ENCODE data around the gene CHD6.

CHD6 gene

DNA sequence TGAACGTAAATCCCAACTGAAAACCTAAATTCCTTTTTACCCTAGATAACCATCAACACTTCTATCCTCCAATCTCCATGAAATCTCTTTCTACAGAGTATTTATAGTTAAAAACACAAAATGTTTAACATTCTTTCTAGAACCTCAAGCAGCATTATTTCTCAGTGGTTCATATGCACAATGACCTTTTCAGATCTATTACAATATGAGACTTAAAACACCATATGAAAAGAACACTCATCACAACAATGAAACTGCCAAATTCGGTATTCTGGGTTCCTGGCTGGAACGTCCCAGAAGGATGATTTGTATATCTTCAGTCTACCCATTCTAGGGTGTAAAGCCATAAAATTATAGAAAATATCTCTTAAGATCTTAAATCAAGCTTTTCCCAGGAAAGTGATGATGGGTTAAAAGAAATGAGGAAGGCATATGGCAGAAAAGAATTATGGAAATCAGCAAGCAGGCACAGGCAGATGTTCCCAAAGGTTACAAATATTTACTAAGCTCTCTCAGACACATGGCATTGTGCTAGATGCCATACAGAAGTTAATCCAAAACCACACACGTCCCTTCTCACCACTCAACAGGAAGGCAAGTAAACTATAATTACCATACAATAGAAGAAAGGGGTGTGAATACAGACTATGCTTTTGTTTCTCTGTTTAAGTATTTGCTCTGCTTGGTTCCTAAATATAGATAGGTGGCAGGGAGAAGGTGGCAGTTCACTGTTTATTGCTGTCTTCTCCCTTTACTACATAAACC is 118.0 kb downstream of the CHD6 start:
- no peak for DNase-seq

DNA sequence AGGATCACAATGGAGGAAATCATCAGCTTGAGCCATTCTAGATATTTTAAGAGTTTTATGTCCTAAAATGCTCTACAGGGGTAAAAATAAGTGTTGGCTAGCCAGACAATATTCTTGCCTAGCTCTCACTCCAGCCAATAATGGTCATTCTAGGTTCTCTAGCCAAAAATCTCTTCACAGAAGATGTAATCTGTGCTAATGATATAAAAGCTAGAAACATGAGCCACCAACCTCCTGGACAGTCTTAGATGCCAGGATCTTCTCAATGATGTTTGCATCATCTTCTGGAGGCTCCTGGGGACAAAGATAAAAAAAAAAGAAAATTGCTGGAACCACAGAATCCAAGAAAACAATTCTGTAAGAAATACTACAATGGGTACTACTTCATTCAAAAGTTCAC is 119.1 kb downstream of the CHD6 start:
- DNase-seq = no peak

DNA sequence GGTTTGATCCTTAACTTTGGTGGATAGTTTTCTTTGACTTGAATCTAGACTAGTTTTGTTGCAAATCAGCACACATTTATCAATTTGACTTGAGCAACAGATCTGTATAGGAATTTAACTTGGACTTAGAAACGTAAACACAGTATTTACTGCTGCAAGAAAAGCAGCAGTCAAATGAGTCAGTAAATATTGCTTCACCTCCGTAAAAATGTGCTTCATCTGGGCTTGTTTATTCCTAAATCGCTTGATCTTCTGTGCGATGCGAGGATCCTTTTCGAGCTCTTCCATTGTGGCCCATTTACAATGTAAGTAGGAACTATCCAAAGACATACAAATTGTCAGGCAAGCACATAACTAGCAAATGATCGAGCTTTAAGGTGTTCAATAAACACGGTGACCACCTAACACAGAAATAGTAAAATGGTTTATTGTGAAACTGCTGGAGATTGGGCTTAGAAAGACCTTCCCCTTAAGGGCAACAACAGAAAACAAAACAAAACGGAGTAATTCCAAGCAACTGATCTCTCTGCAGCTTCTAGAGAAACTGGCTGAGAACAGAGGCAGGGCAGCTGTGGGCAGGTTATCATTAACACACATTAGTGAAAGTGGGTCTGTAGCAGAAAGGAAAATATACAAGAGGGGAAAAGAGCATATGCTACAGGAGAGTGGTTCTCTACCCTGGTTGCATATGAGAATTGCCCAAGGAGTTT is 120.8 kb downstream of the CHD6 start:
- no peak for DNase-seq

DNA sequence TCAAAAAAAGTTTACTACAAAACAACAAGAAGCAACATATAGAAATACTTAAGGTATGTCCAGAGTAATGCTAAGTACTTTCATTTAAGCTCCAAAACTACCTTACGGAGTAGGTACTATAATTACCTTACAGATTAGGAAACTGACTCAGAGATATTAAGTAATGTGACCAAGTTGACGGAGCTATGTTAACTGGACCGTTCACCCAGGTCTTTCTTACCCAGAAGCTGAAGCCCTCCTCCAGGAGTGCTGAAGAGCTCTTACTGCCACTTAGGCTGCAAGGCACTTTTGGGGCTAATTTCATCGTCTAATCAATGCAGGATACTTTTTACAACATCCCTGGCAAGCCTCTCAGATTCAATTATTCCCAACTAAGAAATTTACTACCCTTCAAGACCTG is 123.7 kb downstream of the CHD6 start:
- DNase-seq = no peak

DNA sequence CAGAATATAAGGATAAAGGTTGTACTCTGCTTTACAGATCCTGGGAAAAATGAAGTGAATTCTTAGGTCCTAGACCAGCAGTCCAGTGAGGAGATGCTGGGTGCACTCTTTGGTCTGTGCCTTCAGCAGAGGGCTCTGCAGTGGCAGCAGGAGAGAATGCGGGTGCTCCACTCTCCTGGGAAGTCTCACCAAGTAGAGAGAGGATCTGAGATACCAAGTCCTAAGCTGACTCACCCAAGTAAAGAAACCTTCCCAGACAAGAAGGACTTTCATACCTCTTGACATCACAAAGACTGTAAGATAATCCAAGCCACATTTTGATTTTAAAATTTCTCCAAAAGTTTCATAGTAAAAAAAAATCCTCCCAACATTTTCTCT is 134.6 kb downstream of the CHD6 start:
- no peak for DNase-seq

DNA sequence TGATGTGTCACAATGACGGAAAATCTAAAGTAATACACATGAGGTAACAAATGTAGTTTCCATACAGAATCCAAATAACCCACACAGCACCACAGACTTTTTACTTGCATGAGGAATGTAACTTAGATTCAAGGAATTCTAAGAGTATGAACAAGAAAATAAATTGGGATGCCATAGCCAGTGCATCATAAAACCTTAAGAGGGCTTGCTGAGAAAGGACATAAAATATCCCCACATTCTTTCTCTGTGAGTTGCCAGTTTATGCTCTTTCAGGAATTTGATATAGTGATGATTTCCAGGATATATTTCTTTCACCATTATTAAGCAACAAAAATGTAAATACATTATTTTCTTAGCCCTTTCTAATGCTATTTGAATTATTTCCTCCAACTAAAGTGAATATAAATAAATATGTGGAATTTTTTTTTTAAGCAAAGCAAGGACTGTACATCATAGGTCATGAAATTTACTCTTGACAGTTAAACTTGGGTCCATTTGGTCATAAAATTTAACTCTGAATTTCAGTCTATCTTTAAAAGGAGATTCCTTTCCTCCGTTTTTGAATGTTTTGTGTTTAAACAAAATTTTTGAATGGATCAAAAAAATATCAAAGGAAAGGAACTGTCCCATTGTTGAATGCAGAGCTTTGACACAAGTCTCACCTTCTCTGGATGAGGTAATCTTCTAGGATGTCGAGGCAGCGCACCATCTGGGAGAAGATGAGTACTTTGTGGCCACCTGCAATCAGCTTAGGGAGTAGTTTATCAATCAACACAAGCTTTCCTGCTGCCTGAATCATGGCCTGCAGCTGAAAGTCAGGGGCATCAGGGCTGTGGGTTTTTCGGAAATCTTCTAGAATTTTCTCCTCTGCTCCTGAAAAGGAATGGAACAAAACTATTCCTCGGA is 135.3 kb downstream of the CHD6 start:
- DNase-seq = no peak

DNA sequence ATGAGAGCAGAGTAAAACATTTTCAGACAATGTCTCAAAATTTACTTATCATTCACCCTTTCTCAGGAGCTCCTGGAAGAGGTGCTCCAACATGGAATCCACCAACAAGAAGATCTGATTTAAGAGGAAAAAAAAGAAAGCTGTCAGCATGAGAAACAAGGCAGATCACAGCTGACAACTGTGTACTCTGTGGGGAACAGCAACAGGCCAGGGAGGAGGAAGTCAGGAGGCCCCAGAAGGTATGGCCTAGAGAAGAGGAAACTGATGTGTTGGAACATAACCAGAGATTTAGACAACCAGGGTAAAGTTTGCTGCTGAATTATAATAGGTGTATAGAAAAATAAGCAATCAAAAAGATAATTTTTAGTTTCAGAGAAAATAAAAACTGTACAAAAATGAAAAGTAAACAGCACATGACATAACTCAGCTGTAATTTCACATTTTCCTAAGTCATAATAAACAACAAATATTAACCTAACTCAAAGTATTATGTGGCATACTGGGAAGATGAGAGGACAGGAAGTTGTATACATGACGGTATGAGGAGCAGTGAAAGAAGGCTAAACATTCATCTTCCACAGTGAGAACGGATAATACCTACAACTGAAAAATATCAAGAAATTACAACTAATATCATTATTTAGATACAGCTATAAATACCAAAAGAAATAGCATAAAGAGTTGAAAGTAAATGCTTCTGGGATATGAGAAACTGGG is 138.0 kb downstream of the CHD6 start:
- DNase-seq = no peak

DNA sequence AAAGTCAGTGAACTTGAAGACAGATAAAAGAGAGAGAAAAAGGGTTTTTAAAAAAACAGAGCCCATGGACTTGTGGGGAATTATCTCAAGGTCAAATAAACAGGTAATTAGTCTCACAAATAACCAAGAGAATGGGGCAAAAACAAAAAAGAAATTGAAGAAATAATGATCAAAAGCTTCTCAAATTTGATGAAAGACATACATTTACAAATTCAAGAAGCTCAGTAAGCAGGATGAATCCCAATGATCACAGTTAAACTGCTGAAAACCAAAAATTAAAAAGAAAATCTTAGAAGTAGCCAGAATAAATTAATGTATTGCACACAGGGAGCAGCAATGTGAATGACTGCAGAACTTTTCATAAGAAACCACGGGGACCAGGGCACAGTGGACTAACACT is 139.1 kb downstream of the CHD6 start:
- no peak for DNase-seq

DNA sequence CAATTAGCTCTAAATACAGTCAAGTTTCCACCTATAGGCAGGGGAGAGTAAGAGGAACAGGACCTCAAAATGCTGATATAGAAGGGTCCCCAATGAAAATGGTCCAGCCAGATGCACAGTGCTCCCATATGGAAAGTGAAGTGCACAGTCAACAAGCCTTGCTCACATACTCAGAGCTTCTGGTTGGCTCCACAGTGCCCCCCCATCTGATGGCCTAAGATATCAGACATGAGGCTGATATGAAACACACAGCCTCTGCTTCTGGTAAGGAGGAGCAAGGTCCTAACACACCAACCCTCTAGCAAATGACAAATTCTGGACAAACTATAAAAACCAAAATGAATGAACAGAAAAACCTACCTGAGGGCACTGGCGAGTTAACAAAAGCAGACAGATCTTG is 140.2 kb downstream of the CHD6 start:
- DNase-seq = no peak

DNA sequence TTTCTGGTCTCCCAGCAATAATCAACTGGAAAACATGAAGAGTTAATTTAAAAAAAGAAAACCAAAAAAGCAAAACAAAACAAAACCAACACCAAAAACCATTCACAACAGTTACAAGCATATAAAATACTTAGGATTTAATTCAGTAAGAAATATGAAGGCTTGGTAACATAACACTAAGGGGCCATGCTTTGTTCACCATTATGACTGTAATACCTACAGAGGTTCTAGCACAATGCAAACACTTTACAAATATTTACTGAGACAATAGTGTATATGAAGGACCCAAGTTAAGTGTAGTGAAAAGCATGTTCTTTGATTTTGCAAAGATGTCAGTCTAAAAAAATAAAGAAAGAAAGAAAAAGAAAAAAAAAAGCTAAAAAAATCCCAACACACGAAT is 141.7 kb downstream of the CHD6 start:
- DNase-seq = no peak

DNA sequence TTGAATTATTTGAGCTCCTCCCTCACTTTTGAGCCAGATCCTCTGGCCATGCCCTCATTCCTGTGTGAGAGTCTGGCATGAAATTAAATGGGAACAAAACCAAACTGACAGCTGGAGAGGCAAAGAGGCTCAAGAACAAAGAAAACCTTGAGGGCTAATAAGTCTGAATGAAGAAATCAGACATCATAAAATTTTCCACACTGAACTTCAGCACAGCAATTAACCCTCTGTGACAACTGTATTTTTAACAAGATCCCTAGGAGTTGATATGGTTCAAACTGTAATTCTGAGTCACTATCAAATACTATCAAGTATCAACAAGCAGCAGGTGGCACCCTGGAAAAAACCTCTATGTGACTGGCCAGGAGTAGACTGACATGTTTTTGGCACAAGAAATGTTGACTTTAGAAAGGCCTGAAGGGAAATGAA is 142.2 kb downstream of the CHD6 start:
- DNase-seq = no peak

DNA sequence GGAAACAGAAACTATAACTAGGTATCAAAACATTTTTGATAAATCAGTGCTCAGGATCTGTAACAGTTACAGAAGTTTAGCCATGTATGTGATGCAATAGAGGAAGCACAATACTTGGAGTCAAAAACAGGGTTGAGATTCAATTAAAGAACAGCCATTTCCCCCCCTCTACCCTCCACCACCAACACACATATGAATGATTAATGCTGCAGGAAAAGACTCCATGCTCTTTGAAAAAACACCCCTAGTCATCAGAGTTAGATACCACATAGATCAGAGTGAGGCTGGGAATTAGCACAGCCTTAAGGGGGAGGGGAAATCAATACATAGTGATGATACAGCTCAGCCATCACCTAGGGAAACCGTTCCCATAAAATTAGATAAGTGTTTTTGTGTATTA is 142.7 kb downstream of the CHD6 start:
- DNase-seq = no peak

DNA sequence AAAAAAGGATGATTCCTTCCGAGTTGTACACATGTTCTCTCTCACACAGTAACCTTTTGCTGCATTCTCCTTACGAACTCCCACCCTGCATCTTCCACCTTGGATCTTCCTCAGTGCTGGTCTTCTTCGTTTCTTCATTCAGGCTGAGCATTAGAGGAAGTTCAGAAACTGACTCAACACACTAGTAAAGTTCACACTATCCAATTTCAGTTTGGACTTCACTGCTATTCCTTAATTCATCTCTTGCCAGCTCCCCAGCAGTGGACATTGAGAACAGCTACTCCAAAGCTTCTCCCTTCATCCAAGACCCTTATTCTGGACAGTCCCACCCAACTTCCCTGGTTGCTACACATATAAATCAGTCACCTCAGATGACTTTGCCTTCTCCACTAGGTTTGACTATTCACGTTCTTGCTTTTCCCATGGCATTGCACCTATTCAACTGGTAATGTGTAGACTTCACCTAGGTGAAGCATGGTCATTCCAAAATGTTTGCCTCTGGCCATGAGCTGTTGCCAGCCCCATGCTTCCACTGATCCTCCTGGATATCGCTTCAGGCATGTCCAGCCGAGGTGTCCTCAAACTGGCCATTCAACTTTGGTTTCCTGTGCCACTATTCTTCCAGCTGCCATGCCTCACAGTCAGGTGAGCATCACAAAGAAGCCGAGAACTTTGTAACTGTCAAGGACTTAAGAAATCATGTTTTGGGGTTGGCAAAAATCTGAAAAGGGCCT is 147.6 kb downstream of the CHD6 start:
- DNase-seq = no peak

DNA sequence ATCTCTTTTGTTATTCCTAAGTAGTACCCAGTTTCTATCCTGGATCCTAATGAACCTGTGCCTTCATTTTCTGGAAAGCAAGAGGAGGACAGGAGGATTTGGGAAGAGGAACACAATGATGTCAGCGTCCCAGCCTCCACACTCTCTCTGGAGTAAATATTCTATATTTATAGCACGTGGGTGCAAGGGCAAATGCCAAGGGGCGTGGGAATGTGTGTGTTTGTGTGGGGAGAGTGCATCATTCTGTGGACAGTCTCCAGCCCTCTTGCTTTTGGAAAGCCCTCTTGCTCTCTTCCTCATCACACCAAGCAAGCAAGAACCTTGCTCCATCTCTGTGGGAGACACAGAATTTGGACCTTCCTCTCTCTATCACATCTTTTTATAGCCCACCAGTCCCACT is 148.3 kb downstream of the CHD6 start:
- no peak for DNase-seq

DNA sequence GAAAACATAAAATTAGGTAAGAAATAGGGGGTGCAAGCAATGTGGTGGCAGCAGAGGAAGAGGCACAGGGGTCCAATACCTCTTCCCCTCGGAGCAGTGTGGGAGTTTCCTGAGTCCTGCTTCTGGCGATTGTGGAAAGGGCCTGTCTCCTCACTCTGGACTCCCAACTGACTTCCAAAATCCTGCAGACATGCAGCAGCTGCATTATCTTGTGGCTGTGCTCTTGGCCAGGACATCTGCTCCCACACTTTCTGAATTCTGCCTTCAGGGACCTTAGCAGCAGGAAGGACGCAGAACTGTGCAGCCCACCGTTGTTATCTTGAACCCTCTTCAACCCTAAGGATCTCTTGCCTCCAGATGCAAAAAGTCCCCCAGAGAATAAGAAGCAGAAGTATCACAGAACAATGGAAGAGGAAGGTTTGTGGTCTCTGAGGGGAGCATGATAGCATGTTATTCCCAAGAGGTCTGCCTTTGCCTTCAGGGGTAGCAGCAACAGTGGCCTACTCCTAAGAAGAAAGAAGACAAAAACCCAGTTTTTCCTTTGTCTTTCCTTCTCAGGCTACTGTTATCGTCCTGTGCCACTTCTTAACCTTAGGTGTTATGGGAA is 149.1 kb downstream of the CHD6 start:
- DNase-seq = no peak

DNA sequence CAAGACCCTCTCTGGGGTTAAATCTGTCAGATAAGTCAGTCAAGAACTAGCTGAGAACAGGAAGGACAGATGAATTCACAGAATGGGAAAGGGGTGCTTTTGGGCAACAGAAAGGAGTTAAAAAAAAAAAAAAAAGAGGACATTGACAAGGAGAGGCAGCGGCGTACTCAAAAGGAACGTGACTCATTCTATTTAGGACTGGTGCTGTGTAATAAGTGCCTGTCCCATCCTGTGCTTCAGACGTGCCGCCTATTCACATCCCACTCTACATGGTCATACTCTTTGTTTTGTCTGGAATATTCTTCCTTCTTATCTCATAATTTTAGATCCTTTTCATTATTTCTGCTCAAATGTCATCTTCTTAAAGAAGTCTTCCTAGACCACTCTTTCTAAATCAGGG is 150.5 kb downstream of the CHD6 start:
- DNase-seq = no peak

DNA sequence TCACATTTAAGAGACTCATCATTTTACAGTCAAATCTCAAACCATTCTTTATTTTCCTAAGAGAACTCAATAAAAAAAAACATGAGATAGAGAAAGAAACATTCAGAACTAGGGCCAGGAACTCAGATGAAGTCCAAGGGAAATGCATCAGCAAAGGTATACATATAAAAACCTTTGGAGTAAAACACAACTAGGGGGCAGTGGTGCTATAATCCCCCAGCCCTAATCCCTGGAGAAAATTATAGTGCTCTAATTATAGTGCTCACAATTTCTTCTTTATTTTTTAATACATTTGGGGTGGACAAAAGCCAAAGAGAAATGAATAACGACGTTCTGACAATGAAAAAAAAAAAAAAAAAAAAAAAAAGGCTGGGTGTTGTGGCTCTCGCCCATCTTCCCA is 151.0 kb downstream of the CHD6 start:
- no peak for DNase-seq

DNA sequence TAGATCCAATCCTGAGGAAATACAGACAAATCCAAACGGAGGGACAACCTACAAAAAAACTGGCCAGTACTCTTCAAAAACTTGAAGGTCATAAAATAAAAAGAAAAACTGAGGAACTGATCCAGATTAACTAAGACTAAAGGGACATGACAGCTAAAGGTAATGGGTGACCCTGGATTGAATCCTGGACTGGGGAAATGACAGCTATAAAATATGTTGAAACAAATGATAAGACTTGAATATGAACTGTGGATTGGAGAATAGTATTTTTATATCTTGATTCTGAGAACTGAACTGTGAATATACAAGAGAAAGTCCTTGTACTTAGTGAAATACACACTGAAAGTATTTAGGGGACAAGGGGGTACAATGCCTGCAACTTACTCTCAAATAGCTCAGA is 154.6 kb downstream of the CHD6 start:
- DNase-seq = no peak

DNA sequence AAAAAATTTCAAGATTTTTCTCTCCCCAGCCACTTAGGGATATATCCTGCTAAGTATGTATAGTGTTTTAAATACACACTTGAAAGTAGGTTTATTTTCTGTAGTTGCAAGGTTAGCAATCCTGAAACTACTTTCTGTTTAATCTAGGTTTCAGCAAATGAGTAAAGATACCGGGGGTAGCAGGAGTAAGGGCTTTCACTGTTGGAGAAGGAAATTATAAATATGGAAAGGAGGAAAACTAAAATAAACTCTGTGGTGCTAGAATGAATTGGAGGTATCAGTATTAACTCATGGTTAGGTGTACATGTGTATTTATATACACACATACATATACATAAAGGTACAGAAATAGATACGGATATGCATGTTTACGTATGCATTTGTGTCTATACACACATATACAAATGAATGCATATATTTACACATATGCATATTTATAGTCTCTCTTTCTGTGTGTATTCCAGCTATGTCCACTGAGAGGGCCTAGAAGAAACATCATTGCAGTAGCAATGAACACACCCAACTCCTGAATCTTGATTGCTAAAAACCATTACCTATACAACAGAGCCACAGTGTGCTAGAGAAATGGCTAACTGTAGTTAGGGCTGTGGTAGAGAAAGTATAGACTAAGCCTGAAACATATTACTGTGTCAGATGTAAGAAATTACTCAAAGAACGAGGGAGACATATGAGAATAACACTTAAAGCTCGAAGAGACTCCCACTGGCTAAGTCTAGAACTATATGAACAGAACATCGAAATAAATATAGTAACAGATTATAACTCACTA is 155.6 kb downstream of the CHD6 start:
- no peak for DNase-seq

DNA sequence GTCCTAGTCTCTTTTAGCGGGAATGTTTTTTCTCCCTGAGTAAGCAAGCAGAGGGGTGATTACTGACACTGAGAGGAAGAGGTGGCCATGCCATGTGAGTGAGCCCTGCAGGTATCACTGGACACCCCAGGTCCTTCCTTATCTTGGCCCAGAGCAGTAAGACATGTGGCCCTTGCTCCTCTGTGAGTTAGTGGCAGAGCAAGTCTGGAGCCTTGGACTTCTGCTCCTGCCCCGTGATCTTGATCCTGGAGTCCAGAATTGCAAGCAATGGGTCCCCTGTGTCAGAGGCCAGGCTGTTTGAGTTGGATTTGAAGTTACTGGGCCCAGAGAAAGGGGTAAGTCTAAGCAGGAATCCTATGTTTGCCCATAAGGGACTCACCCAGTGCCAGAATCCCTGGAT is 159.4 kb downstream of the CHD6 start:
- no peak for DNase-seq
